Heart right ventricle (tissue), 16 donors: ENCODE results near the gene TSC22D1. TPM values are rescaled to one million over a fixed set of nuclear protein-coding genes. Genes with fewer than 3 reads are reported as not detected.

Experiments
- ATAC-seq, 8 donors: fragments of 200-7000 bp; cut with Tn5 transposase; one replicate each; pipeline ENCODE4 v1.9.1; 2020; ENCODE audit warnings: mild to moderate bottlenecking in 8 of 8, moderate library complexity in 8 of 8, moderate number of reproducible peaks in 1 of 8
- DNase-seq, 2 donors: peaks; one replicate each; pipeline ENCODE4 v3.0.0-alpha.2; 2020
- H3K27ac ChIP-seq, 10 donors: fragments of 200-600 bp; sonication (generic) in 2 of 10; one replicate each; pipeline versions ENCODE4 v1.5.0 to v1.8.0; 2020 to 2022; ENCODE audit warnings: mild to moderate bottlenecking in 3 of 10
- H3K27me3 ChIP-seq, 7 donors: fragments of 200-600 bp; one replicate each; pipeline ENCODE4 v1.8.0; 2021 to 2022; ENCODE audit warnings: mild to moderate bottlenecking in 2 of 7
- H3K36me3 ChIP-seq, 9 donors: fragments of 200-600 bp; sonication (generic) in 1 of 9; one replicate each; pipeline versions ENCODE4 v1.5.0 to v1.8.0; 2020 to 2022; ENCODE audit warnings: mild to moderate bottlenecking in 2 of 9
- H3K4me1 ChIP-seq, 9 donors: fragments of 200-600 bp; sonication (generic) in 1 of 9; one replicate each; pipeline versions ENCODE4 v1.5.0 to v1.8.0; 2020 to 2022; ENCODE audit warnings: mild to moderate bottlenecking in 4 of 9
- H3K4me3 ChIP-seq, 10 donors: fragments of 200-600 bp; sonication (generic) in 2 of 10; one replicate each; pipeline versions ENCODE4 v1.5.0 to v1.8.0; 2020 to 2022; ENCODE audit warnings: mild to moderate bottlenecking in 7 of 10, moderate library complexity in 2 of 10
- H3K9me3 ChIP-seq, 11 donors: fragments of 200-600 bp in 10 of 11; sonication (generic) in 2 of 11; one replicate each; pipeline versions ENCODE4 v1.5.0 to v1.8.0; 2013 to 2022; ENCODE audit warnings: mild to moderate bottlenecking in 2 of 11, control low read depth in 1 of 11, moderate library complexity in 1 of 11
- WGBS, 2 donors: extraction: QIAGEN DNeasy Blood & Tissue Kit; methylation state at CpG; one replicate each; pipeline ENCODE4 v1.1.7; 2013; ENCODE audit warnings: inconsistent platforms in 1 of 2; 5-methylcytosine and 5-hydroxymethylcytosine counted together
- intact Hi-C, 10 donors: fragments of 100-400 bp; cut with DNase I; formaldehyde crosslinking; loops; one replicate each; pipeline versions ENCODE4 v1.11.1 to v1.14.2; 2022
- polyA plus RNA-seq, 2 donors: library from polyadenylated mRNA; stranded (reverse); fragments of 200-250 nt; gene quantifications; one replicate each; pipeline ENCODE4 v1.2.3, GENCODE V29; 2013
- total RNA-seq, 10 donors: library from RNA; stranded (reverse); fragmentation: NEBNext Ultra II Directional in 3 of 10; extraction: Animal tissue kit (Norgen Biotek cat#: 25700) in 3 of 10; gene quantifications; one replicate each; pipeline versions ENCODE4 v1.2.1 to v1.2.4, GENCODE V29; 2021 to 2023
- TF ChIP-seq, protein P1 (sequence below), 9 donors: fragments of 200-600 bp; sonication (generic) in 2 of 9; IDR thresholded peaks; one replicate each; pipeline versions ENCODE4 v1.5.0 to v1.8.0; 2021 to 2022; ENCODE audit warnings: antibody characterized with exemption in 9 of 9, mild to moderate bottlenecking in 5 of 9, moderate library complexity in 1 of 9
- donor health status: Arrhythmogenic right ventricular cardiomyopathy.
- donor health status: ischemic (EF 13 %, LVEDD 7.1; RV severe dilation, severe dysfunction).
- donor health status: healthy with polysubstance abuse.
- donor health status: DM: no; HTN: yes; CAD: no.
- donor health status: DM: no; HTN: no; CAD: no.
- donor health status: ischemic (EF 25% LVEDD 6.9; RV normal size, moderate dysfunction).
- donor health status: ischemic (EF 25% LVEDD 5.7; RV mildly dilated, moderate dysfunction).
- donor health status: healthy.
- donor health status: DM: yes; HTN: yes; CAD: no.
- donor health status: Ischemic cardiomyopathy.
- donor health status: ischemic (EF 35%, LVEDD 5.7; RV mildly dilated, moderate dysfunction).
- donor health status: nonischemic (EF 11% LVEDD 7.7; RV severe dilation, severe dysfunction).
- donor health status: DM: yes; HTN: yes; CAD: no.
- donor health status: PGD.
- donor health status: ischemic (EF 29% LVEDD 5.4; RV normal size, mild dysfunction).
- donor health status: nonischemic (EF 23%, LVEDD 6.1; RV moderate dilation, normal function).

The TSC22D1 gene
- total and polyA plus RNA-seq, 12 donors: 48.5 to 200 (median 113) TPM

- ATAC-seq: no peak
- Histone ChIP-seq H3K4me1 (peaks cover 0 to 17% (median 5%) of the 10 kb centered on the region in 9 donors), H3K27ac (no peak overlapping the region), H3K9me3 (no peaks in the 10 kb centered on the region), H3K27me3 (no peaks in the 10 kb centered on the region), H3K36me3 (no peaks in the 10 kb centered on the region), H3K4me3 (no peak overlapping the region)
- no peak for DNase-seq
- intact Hi-C loops: no loop called here
- WGBS, 2 donors: 84 to 88% methylated on average over 15 of the region's 15 CpGs
- TF ChIP-seq, protein P1, sequence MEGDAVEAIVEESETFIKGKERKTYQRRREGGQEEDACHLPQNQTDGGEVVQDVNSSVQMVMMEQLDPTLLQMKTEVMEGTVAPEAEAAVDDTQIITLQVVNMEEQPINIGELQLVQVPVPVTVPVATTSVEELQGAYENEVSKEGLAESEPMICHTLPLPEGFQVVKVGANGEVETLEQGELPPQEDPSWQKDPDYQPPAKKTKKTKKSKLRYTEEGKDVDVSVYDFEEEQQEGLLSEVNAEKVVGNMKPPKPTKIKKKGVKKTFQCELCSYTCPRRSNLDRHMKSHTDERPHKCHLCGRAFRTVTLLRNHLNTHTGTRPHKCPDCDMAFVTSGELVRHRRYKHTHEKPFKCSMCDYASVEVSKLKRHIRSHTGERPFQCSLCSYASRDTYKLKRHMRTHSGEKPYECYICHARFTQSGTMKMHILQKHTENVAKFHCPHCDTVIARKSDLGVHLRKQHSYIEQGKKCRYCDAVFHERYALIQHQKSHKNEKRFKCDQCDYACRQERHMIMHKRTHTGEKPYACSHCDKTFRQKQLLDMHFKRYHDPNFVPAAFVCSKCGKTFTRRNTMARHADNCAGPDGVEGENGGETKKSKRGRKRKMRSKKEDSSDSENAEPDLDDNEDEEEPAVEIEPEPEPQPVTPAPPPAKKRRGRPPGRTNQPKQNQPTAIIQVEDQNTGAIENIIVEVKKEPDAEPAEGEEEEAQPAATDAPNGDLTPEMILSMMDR (IDR thresholded peaks at IDR 0.05): no peak
These were observed 155.5 kb downstream of the TSC22D1 start for GRCh38 chr13:44420376-44421220.

DNA sequence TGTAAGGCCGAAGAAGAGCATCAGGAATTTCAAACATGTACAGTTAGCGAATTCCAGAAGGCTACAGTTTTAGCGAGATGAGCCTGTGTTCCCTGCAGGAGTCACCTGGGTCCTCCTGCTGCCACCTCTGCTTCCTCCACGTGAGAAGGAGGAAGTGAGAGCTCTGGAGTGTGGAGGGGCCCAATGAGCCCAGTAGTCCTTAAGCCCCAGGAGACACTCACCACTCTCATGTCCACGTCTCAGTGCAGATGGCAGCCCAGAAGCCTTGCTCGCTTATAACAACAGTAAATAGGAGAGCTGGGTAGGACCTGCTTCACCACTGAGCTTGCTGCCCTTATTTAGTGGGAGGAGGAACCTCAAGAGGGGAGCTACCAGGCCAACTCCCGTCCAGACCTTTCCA lies 158.3 kb downstream of the TSC22D1 start:
- H3K36me3 ChIP-seq: no peaks in the 10 kb centered on the region
- no peak overlapping the region for H3K4me3 ChIP-seq
- no peaks in the 10 kb centered on the region for H3K9me3 ChIP-seq
- H3K4me1 ChIP-seq: peaks cover 0 to 11% (median 0%) of the 10 kb centered on the region in 9 donors
- no peaks in the 10 kb centered on the region for H3K27me3 ChIP-seq
- ATAC-seq (no peak), DNase-seq (no peak)
- H3K27ac ChIP-seq: no peak overlapping the region
- WGBS, 2 donors: 74 to 78% methylated on average over 7 of the region's 7 CpGs
- TF ChIP-seq, protein P1 (IDR thresholded peaks at IDR 0.05): no peak
- intact Hi-C loops: no loop called here

GRCh38 chr13:44417446-44417845 lies 158.7 kb downstream of the TSC22D1 start:
- TF ChIP-seq, protein P1 (IDR thresholded peaks at IDR 0.05): no peak
- H3K27me3 ChIP-seq: no peaks in the 10 kb centered on the region
- WGBS, 2 donors: 79 to 84% methylated on average over 8 of the region's 8 CpGs
- ATAC-seq (no peak), DNase-seq (no peak)
- peaks cover 0 to 11% (median 0%) of the 10 kb centered on the region in 9 donors for H3K4me1 ChIP-seq
- H3K27ac ChIP-seq: no peak overlapping the region
- no peaks in the 10 kb centered on the region for H3K36me3 ChIP-seq
- intact Hi-C loops: no loop called here
- no peak overlapping the region for H3K4me3 ChIP-seq
- H3K9me3 ChIP-seq: no peaks in the 10 kb centered on the region

DNA sequence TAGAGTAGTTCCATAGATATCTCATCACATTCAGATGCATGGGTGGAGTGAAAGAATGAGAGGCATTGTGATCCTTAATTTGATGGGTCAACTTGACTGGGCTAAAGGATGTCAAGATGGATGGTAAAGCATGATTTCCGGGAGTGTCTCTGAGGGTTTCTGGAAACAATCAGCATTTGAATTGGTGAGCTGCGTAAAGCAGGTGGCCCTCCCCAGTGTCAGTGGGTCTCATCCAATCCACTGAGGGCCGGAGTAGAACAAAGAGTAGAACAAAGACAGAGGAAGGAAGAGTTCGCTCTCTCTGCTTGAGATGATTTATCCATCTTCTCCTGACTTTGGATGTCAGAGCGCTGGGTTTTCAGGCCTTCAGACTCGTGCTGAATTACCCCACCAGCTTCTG lies 159.4 kb downstream of the TSC22D1 start:
- Histone ChIP-seq H3K4me1 (peaks cover 0 to 16% (median 0%) of the 10 kb centered on the region in 9 donors), H3K27me3 (no peaks in the 10 kb centered on the region), H3K9me3 (no peaks in the 10 kb centered on the region), H3K27ac (no peak overlapping the region), H3K4me3 (no peak overlapping the region), H3K36me3 (no peaks in the 10 kb centered on the region)
- no peak for ATAC-seq
- no peak for DNase-seq
- WGBS, 2 donors: 95 to 99% methylated on average over 6 of the region's 6 CpGs
- TF ChIP-seq, protein P1 (IDR thresholded peaks at IDR 0.05): no peak
- intact Hi-C loops: no loop called here
